Natural killer cell (primary cell): ENCODE measurements around the gene MUC5AC. TPM values are rescaled to one million over a fixed set of nuclear protein-coding genes. Genes with fewer than 3 reads are reported as not detected.

Experiments used
- ATAC-seq, 3 donors: fragments of 150-1000 bp in 2 of 3; fragments of 200-7000 bp in 1 of 3; cut with Tn5 transposase; 1 replicate in 1 of 3; 2 replicates in 2 of 3; pipeline ENCODE4 v1.10.0; 2021; ENCODE audit warnings: mild to moderate bottlenecking in 2 of 3, moderate library complexity in 2 of 3
- DNase-seq, 2 donors: peaks; one replicate each; pipeline versions ENCODE4 v3.0.0 to v3.0.0-alpha.2; 2013 to 2021; ENCODE audit warnings: mixed read lengths in 1 of 2
- H3K27ac ChIP-seq: one replicate; pipeline ENCODE4 v1.5.1; 2013; ENCODE audit warnings: mild to moderate bottlenecking, low read length
- H3K27me3 ChIP-seq: one replicate; pipeline ENCODE4 v1.6.1; 2013; ENCODE audit warnings: low read length; ENCODE audit not compliant: control insufficient read depth, insufficient read depth
- H3K36me3 ChIP-seq: one replicate; pipeline ENCODE4 v1.6.1; 2013; ENCODE audit warnings: low read length; ENCODE audit not compliant: control insufficient read depth, insufficient read depth
- H3K4me1 ChIP-seq: one replicate; pipeline ENCODE4 v1.6.1; 2013; ENCODE audit warnings: low read length; ENCODE audit not compliant: control insufficient read depth, insufficient read depth
- H3K4me3 ChIP-seq: one replicate; pipeline ENCODE4 v1.5.1; 2013; ENCODE audit warnings: low read length
- H3K9me3 ChIP-seq: one replicate; pipeline ENCODE4 v1.6.1; 2013; ENCODE audit warnings: low read length; ENCODE audit not compliant: control insufficient read depth, insufficient read depth
- H3K27ac Mint-ChIP-seq, 2 donors: one replicate each; pipeline ENCODE4 v1.8.0; 2022; ENCODE audit warnings: mild to moderate bottlenecking in 2 of 2, mixed read lengths in 2 of 2, moderate library complexity in 1 of 2
- H3K27me3 Mint-ChIP-seq, 2 donors: one replicate each; pipeline ENCODE4 v1.8.0; 2022; ENCODE audit warnings: low read depth in 2 of 2, mixed read lengths in 2 of 2
- H3K36me3 Mint-ChIP-seq: one replicate; pipeline ENCODE4 v1.8.0; 2022; ENCODE audit warnings: mixed read lengths
- H3K4me1 Mint-ChIP-seq, 2 donors: one replicate each; pipeline ENCODE4 v1.8.0; 2022; ENCODE audit warnings: mixed read lengths in 2 of 2
- H3K4me3 Mint-ChIP-seq: one replicate; pipeline ENCODE4 v1.8.0; 2022; ENCODE audit warnings: mild to moderate bottlenecking, moderate library complexity, mixed read lengths
- H3K9me3 Mint-ChIP-seq, 2 donors: one replicate each; pipeline ENCODE4 v1.8.0; 2022; ENCODE audit warnings: mixed read lengths in 2 of 2
- CTCF ChIP-seq: fragments of 200-600 bp; IDR thresholded peaks from one replicate; pipeline ENCODE4 v1.8.0; 2022; ENCODE audit warnings: antibody characterized with exemption
- WGBS: methylation state at CpG from one replicate; pipeline ENCODE4 v1.1.7; 2013; ENCODE audit warnings: missing lambda C conversion rate; ENCODE audit not compliant: insufficient coverage; 5-methylcytosine and 5-hydroxymethylcytosine counted together
- intact Hi-C: fragments of 100-400 bp; cut with micrococcal nuclease; formaldehyde crosslinking; loops from one replicate; pipeline ENCODE4 v1.14.2; 2022
- total RNA-seq, 4 donors: library from RNA; stranded (reverse); fragments of 120-200 nt in 1 of 4; gene quantifications; one replicate each; pipeline versions ENCODE4 v1.2.3 to v1.2.4, GENCODE V29; 2013 to 2022

Gene MUC5AC
- total RNA-seq, 3 donors from 2014 or later (not counting 1 experiment from before 2014, with no cell fraction given) = not detected

GRCh38 chr11:1199241-1199750 lies 41.5 kb downstream of the MUC5AC start:
- no peaks in the 10 kb centered on the region for H3K27me3 Mint-ChIP-seq
- ATAC-seq (no peak), DNase-seq (no peak)
- Histone ChIP-seq H3K9me3 (no peaks in the 10 kb centered on the region), H3K36me3 (no peaks in the 10 kb centered on the region), H3K27me3 (no peaks in the 10 kb centered on the region), H3K4me1 (peaks cover 7% of the 10 kb centered on the region), H3K27ac (no peak overlapping the region), H3K4me3 (no peak overlapping the region)
- no peak overlapping the region for H3K4me3 Mint-ChIP-seq
- 70% methylated on average over 27 of the region's 27 CpGs for WGBS
- H3K27ac Mint-ChIP-seq = no peak overlapping the region
- H3K36me3 Mint-ChIP-seq = no peaks in the 10 kb centered on the region
- no peaks in the 10 kb centered on the region for H3K9me3 Mint-ChIP-seq
- no peaks in the 10 kb centered on the region for H3K4me1 Mint-ChIP-seq
- no peak for TF ChIP-seq CTCF
- intact Hi-C loops = no loop called here

DNA sequence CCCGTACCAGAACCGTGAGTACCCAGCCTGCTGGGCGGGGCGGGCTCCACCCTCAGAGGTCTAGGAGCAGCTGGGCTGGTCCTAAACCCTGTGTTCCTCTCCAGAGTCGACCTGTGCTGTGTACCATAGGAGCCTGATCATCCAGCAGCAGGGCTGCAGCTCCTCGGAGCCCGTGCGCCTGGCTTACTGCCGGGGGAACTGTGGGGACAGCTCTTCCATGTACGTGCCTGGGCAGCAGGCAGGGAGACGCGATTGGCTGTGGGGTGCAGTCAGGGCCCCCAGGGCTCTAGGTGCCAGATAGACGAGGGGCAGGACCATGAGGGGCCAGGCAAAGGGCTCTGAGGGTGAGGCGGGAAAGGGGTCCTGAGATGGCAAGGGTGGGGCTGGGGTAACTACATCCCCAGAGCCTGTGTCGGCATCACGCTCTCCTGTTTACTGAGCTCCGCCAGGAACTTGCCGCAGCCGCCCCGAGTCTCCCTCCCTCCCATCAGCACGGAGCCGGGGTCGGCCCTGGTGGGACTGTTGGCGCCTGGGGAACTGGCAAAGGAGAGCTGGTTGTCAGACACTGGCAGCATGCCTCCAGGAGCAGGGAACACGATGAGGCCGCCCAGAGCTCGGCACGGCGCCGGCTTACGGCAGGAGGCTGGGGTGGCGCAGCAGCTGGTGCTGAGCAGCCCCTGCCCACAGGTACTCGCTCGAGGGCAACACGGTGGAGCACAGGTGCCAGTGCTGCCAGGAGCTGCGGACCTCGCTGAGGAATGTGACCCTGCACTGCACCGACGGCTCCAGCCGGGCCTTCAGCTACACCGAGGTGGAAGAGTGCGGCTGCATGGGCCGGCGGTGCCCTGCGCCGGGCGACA lies 42.2 kb downstream of the MUC5AC start:
- H3K4me3 ChIP-seq = no peak overlapping the region
- no peaks in the 10 kb centered on the region for H3K27me3 ChIP-seq
- Mint-ChIP-seq H3K27ac (no peak overlapping the region), H3K36me3 (no peaks in the 10 kb centered on the region), H3K9me3 (no peaks in the 10 kb centered on the region), H3K4me3 (no peak overlapping the region), H3K27me3 (no peaks in the 10 kb centered on the region), H3K4me1 (no peaks in the 10 kb centered on the region)
- peaks cover 7% of the 10 kb centered on the region for H3K4me1 ChIP-seq
- TF ChIP-seq CTCF = no peak
- H3K9me3 ChIP-seq = no peaks in the 10 kb centered on the region
- H3K36me3 ChIP-seq = no peaks in the 10 kb centered on the region
- intact Hi-C loops = loop anchor here (5.0 kb wide), 1 partner anchor 372 kb away; the partner anchor contains the start of gene DUSP8
- ATAC-seq = no peak
- H3K27ac ChIP-seq = no peak overlapping the region
- 83% methylated on average over 47 of the region's 47 CpGs for WGBS
- DNase-seq = no peak

- Histone ChIP-seq H3K9me3 (no peaks in the 10 kb centered on the region), H3K36me3 (no peaks in the 10 kb centered on the region), H3K4me1 (peaks cover 7% of the 10 kb centered on the region), H3K27ac (no peak overlapping the region), H3K4me3 (no peak overlapping the region), H3K27me3 (no peaks in the 10 kb centered on the region)
- intact Hi-C loops = loop anchor here (5.0 kb wide), 1 partner anchor 372 kb away; the partner anchor contains the start of gene DUSP8
- Mint-ChIP-seq H3K27ac (no peak overlapping the region), H3K4me3 (no peak overlapping the region), H3K9me3 (no peaks in the 10 kb centered on the region), H3K36me3 (no peaks in the 10 kb centered on the region), H3K27me3 (no peaks in the 10 kb centered on the region), H3K4me1 (no peaks in the 10 kb centered on the region)
- 83% methylated on average over 16 of the region's 16 CpGs for WGBS
- no peak for ATAC-seq
- no peak for TF ChIP-seq CTCF
- no peak for DNase-seq
Observed at GRCh38 chr11:1200611-1201191, 42.9 kb downstream of the MUC5AC start.
